ENCODE data around the gene MOB3A.

MOB3A gene

GRCh38 chr19:2070436-2070827 is 25.7 kb downstream of the MOB3A start:
- no peaks in the 10 kb centered on the region for H3K27me3 ChIP-seq (ENCODE audit: low read depth, low read length)
- H3K9ac ChIP-seq (ENCODE audit: low read length), result no peak overlapping the region
- H3K4me3 ChIP-seq (ENCODE audit: low read length), result no peak overlapping the region
- peaks cover 46% of the 10 kb centered on the region for H3K36me3 ChIP-seq (replicated peaks; ENCODE audit: low read depth, low read length)
- H3K27ac ChIP-seq (ENCODE audit: low read length), result no peak overlapping the region
- no peaks in the 10 kb centered on the region for H3K9me3 ChIP-seq (ENCODE audit: insufficient read depth, low read length)
- H2AFZ ChIP-seq (ENCODE audit: low read depth, low read length), result no peak overlapping the region
- H3K79me2 ChIP-seq (ENCODE audit: low read length), result peaks cover 9% of the 10 kb centered on the region; the same call in 1 of the 2 replicates
- peaks cover 2% of the 10 kb centered on the region for H4K20me1 ChIP-seq (ENCODE audit: insufficient read depth, low read length)
- TF ChIP-seq EZH2phosphoT487 (IDR thresholded peaks at IDR 0.05; ENCODE audit: low read depth), result no peak
- TF ChIP-seq, protein P1, sequence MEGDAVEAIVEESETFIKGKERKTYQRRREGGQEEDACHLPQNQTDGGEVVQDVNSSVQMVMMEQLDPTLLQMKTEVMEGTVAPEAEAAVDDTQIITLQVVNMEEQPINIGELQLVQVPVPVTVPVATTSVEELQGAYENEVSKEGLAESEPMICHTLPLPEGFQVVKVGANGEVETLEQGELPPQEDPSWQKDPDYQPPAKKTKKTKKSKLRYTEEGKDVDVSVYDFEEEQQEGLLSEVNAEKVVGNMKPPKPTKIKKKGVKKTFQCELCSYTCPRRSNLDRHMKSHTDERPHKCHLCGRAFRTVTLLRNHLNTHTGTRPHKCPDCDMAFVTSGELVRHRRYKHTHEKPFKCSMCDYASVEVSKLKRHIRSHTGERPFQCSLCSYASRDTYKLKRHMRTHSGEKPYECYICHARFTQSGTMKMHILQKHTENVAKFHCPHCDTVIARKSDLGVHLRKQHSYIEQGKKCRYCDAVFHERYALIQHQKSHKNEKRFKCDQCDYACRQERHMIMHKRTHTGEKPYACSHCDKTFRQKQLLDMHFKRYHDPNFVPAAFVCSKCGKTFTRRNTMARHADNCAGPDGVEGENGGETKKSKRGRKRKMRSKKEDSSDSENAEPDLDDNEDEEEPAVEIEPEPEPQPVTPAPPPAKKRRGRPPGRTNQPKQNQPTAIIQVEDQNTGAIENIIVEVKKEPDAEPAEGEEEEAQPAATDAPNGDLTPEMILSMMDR (IDR thresholded peaks at IDR 0.05; ENCODE audit: low read depth, low read length), result no peak
- peaks cover 23% of the 10 kb centered on the region for H3K4me1 ChIP-seq (ENCODE audit: low read length)
- no peak overlapping the region for H3K4me2 ChIP-seq (ENCODE audit: low read length)

DNA sequence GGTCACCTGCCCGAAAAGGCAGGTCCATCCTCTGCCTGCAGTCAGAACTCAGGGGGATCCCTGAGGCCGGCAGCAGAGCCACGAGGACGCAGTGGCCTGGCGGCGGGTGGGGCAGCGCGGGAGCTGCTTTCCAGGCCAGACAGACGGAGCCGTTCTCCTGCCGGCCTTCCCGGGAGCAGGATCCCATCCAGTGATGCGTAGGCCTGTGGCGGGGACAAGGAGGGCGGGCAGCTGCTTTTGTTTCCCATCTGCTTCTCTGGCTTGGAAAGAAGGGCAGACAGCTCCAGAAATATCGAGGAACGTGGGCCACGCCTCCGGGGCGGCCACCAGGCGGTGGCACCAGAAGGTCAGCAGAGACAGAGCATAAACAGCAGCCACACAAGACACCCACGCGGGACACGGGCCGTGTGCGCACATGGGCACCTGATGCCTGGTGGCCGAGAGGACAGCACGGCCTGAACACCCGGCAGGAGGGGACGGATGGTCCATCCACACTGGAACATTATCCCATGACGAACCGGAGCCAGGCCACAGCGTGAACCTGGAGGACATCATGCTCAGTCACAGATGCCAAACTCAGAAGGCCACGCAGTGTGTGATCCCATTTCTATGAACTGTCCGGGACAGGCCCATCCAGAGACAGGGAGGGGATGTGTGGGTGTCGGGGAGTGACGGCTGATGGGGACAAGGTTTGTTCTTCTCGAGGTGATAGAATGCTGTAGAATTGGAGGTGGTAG is 31.2 kb downstream of the MOB3A start:
- Histone ChIP-seq H3K36me3 (replicated peaks; ENCODE audit: low read depth, low read length) (peaks cover 7% of the 10 kb centered on the region), H3K4me2 (ENCODE audit: low read length) (no peak overlapping the region), H3K9me3 (ENCODE audit: insufficient read depth, low read length) (no peaks in the 10 kb centered on the region), H4K20me1 (ENCODE audit: insufficient read depth, low read length) (no peaks in the 10 kb centered on the region), H2AFZ (ENCODE audit: low read depth, low read length) (no peak overlapping the region), H3K9ac (ENCODE audit: low read length) (no peak overlapping the region), H3K79me2 (ENCODE audit: low read length) (peaks cover 17% of the 10 kb centered on the region; the same call in 1 of the 2 replicates), H3K27ac (ENCODE audit: low read length) (no peak overlapping the region), H3K4me3 (ENCODE audit: low read length) (no peak overlapping the region), H3K27me3 (ENCODE audit: low read depth, low read length) (no peaks in the 10 kb centered on the region), H3K4me1 (ENCODE audit: low read length) (peaks cover 23% of the 10 kb centered on the region)
- TF ChIP-seq EZH2phosphoT487 (IDR thresholded peaks at IDR 0.05; ENCODE audit: low read depth), result no peak
- TF ChIP-seq, protein P1 (IDR thresholded peaks at IDR 0.05; ENCODE audit: low read depth, low read length), result no peak

- Histone ChIP-seq H4K20me1 (ENCODE audit: insufficient read depth, low read length) (no peaks in the 10 kb centered on the region), H3K9ac (ENCODE audit: low read length) (no peak overlapping the region), H3K36me3 (replicated peaks; ENCODE audit: low read depth, low read length) (peaks cover 6% of the 10 kb centered on the region), H3K79me2 (ENCODE audit: low read length) (peaks cover 22% of the 10 kb centered on the region; the same call in 1 of the 2 replicates), H3K4me2 (ENCODE audit: low read length) (no peak overlapping the region), H3K4me1 (ENCODE audit: low read length) (peaks cover 29% of the 10 kb centered on the region), H3K4me3 (ENCODE audit: low read length) (no peak overlapping the region), H2AFZ (ENCODE audit: low read depth, low read length) (no peak overlapping the region), H3K9me3 (ENCODE audit: insufficient read depth, low read length) (no peaks in the 10 kb centered on the region), H3K27ac (ENCODE audit: low read length) (no peak overlapping the region), H3K27me3 (ENCODE audit: low read depth, low read length) (no peaks in the 10 kb centered on the region)
- no peak for TF ChIP-seq EZH2phosphoT487 (IDR thresholded peaks at IDR 0.05; ENCODE audit: low read depth)
- TF ChIP-seq, protein P1 (IDR thresholded peaks at IDR 0.05; ENCODE audit: low read depth, low read length), result no peak
These were observed 31.7 kb downstream of the MOB3A start for GRCh38 chr19:2064395-2064787.

DNA sequence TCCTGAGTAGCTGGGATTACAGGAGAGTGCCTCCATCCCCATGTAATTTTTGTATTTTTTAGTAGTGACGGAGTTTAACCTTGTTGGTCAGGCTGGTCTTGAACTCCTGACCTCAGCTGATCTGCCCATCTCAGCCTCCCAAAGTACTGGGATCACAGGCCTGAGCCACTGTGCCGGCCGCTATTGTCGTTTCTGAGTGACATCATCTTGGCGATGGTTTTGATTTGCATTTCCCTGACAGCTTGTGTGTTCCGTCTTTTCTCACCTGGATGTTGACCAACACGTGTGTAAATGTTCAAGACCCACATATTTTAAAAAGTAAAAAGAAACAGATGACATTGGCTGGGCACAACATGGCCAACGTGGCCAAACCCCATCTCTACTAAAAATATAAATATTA is 32.3 kb downstream of the MOB3A start:
- Histone ChIP-seq H3K79me2 (ENCODE audit: low read length) (peaks cover 24% of the 10 kb centered on the region; the same call in 1 of the 2 replicates), H3K9ac (ENCODE audit: low read length) (no peak overlapping the region), H3K4me3 (ENCODE audit: low read length) (no peak overlapping the region), H4K20me1 (ENCODE audit: insufficient read depth, low read length) (no peaks in the 10 kb centered on the region), H3K9me3 (ENCODE audit: insufficient read depth, low read length) (no peaks in the 10 kb centered on the region), H3K36me3 (replicated peaks; ENCODE audit: low read depth, low read length) (peaks cover under 1% of the 10 kb centered on the region), H3K27me3 (ENCODE audit: low read depth, low read length) (no peaks in the 10 kb centered on the region), H2AFZ (ENCODE audit: low read depth, low read length) (no peak overlapping the region), H3K4me2 (ENCODE audit: low read length) (no peak overlapping the region), H3K27ac (ENCODE audit: low read length) (no peak overlapping the region), H3K4me1 (ENCODE audit: low read length) (peaks cover 35% of the 10 kb centered on the region)
- TF ChIP-seq EZH2phosphoT487 (IDR thresholded peaks at IDR 0.05; ENCODE audit: low read depth), result no peak
- TF ChIP-seq, protein P1 (IDR thresholded peaks at IDR 0.05; ENCODE audit: low read depth, low read length), result no peak

Measured in OCI-LY3 (cell line).